Measurements from ENCODE around the gene SLC13A4. TPM values are rescaled to one million over a fixed set of nuclear protein-coding genes. Genes with fewer than 3 reads are reported as not detected.
"Not testable (repeated sequence)": the region's sequence is repeated elsewhere in the genome, so short reads cannot be mapped to it uniquely, and the experiment has no call there.

The SLC13A4 gene
- polyA plus RNA-seq, 1 experiment = 0.04 TPM

DNA sequence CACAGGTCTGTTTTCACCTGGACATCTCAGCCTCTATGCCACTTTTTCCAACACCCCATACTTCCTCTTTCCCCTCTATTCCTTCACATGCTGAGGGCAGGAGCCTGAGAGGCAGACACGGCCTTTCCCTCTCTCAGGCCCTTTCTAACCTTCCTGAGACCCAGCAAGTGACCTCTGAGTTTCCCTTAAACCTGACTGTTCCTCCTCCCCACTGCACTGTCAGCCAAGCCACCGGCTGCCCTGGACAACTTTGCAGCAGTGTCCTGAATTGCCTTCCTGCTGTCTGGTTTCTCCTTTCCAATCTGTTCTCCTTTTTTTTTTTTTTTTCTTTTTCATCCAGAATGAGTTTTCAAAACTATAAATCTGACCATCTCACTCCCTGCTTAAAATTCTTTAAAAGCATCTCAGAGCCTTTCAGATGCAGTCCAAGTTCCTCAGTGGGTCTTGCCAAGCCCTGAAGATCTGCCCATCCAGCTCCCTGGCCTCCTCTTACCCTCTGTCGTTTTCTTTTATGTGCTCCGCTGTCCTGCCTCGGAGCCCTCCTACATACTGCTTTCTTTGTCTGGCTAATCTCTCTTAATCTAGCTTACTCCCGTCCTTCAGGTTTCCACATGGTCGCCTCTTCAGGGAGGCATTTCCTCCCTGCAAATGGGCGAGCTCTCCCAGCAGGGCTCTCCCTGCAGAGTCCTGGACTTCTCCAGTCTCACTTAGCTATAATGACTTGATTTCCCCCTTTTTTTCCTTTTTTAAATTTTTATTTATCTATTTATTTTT, 30.5 kb downstream of the SLC13A4 start:
- DNase-seq (ENCODE audit: low read depth) = no peak
- ChIA-PET POLR2A (no interaction called here), CTCF (interaction anchor here (0.6 to 1.3 kb wide), 3 partner anchors 10 to 25 kb away, joined by 3 to 4 read pairs (median 4); no protein-coding TSS in a partner anchor)
- Histone ChIP-seq H3K4me3 (ENCODE audit: low read depth, low read length) (no peak overlapping the region), H3K36me3 (ENCODE audit: control insufficient read depth, insufficient read depth, low read length) (no peaks in the 10 kb centered on the region), H3K27me3 (ENCODE audit: control insufficient read depth, insufficient read depth, low read length) (no peaks in the 10 kb centered on the region)
- TF ChIP-seq, protein P1, sequence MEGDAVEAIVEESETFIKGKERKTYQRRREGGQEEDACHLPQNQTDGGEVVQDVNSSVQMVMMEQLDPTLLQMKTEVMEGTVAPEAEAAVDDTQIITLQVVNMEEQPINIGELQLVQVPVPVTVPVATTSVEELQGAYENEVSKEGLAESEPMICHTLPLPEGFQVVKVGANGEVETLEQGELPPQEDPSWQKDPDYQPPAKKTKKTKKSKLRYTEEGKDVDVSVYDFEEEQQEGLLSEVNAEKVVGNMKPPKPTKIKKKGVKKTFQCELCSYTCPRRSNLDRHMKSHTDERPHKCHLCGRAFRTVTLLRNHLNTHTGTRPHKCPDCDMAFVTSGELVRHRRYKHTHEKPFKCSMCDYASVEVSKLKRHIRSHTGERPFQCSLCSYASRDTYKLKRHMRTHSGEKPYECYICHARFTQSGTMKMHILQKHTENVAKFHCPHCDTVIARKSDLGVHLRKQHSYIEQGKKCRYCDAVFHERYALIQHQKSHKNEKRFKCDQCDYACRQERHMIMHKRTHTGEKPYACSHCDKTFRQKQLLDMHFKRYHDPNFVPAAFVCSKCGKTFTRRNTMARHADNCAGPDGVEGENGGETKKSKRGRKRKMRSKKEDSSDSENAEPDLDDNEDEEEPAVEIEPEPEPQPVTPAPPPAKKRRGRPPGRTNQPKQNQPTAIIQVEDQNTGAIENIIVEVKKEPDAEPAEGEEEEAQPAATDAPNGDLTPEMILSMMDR (IDR thresholded peaks at IDR 0.05; ENCODE audit: insufficient read depth, low read depth, low read length) = no peak

DNA sequence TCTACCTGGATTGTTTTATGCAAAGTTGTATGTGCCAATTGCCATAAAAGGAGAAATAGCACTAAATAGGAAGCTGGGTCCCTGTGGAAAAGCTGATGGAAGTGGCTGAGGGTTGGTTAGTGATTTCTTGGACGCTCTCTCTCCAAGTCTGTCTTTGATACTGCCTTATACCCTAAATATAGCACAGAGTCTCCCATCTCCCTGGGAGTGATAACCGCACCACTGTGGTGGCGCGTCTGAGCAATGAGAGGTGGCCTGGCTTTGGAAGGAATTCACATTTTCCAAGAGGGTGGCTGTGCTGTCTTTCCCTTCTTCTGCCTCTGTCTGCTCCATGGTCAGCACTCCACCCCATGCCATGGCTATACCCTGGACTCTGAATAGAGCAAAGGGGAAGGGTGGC, 34.4 kb downstream of the SLC13A4 start:
- TF ChIP-seq, protein P1 (IDR thresholded peaks at IDR 0.05; ENCODE audit: insufficient read depth, low read depth, low read length) = no peak
- no peak for DNase-seq (ENCODE audit: low read depth)
- Histone ChIP-seq H3K27me3 (ENCODE audit: control insufficient read depth, insufficient read depth, low read length) (no peaks in the 10 kb centered on the region), H3K36me3 (ENCODE audit: control insufficient read depth, insufficient read depth, low read length) (no peaks in the 10 kb centered on the region), H3K4me3 (ENCODE audit: low read depth, low read length) (no peak overlapping the region)
- ChIA-PET CTCF (interaction anchor here (1.2 kb wide), 1 partner anchor 17 kb away, joined by 3 read pairs; no protein-coding TSS in a partner anchor), POLR2A (no interaction called here)

- H3K27me3 ChIP-seq (ENCODE audit: control insufficient read depth, insufficient read depth, low read length); DNase-seq (ENCODE audit: low read depth); H3K36me3 ChIP-seq (ENCODE audit: control insufficient read depth, insufficient read depth, low read length); POLR2A ChIA-PET; H3K4me3 ChIP-seq (ENCODE audit: low read depth, low read length): not testable (repeated sequence)
- CTCF ChIA-PET = interaction anchor here (2.7 kb wide), 1 partner anchor 18 kb away, joined by 9 read pairs; no protein-coding TSS in a partner anchor
These were observed 35.4 kb downstream of the SLC13A4 start for GRCh38 chr7:135692606-135693005.

GRCh38 chr7:135692055-135692454, 35.9 kb downstream of the SLC13A4 start:
- TF ChIP-seq, protein P1 (IDR thresholded peaks at IDR 0.05; ENCODE audit: insufficient read depth, low read depth, low read length) = no peak
- DNase-seq (ENCODE audit: low read depth) = no peak
- H3K4me3 ChIP-seq (ENCODE audit: low read depth, low read length) = no peak overlapping the region
- H3K36me3 ChIP-seq (ENCODE audit: control insufficient read depth, insufficient read depth, low read length) = no peaks in the 10 kb centered on the region; the same call in 1 of the 2 replicates
- CTCF ChIA-PET = interaction anchor here (0.7 to 2.7 kb wide), 2 partner anchors 19 to 21 kb away, joined by 3 to 9 read pairs; no protein-coding TSS in a partner anchor
- no peaks in the 10 kb centered on the region for H3K27me3 ChIP-seq (ENCODE audit: control insufficient read depth, insufficient read depth, low read length)
- POLR2A ChIA-PET = no interaction called here

GRCh38 chr7:135690566-135690965, 37.4 kb downstream of the SLC13A4 start:
- H3K27me3 ChIP-seq (ENCODE audit: control insufficient read depth, insufficient read depth, low read length) = no peaks in the 10 kb centered on the region
- TF ChIP-seq, protein P1 (IDR thresholded peaks at IDR 0.05; ENCODE audit: insufficient read depth, low read depth, low read length) = no peak
- ChIA-PET POLR2A (interaction anchor here (0.5 kb wide), 1 partner anchor 216 kb away, joined by 4 read pairs; no protein-coding TSS in a partner anchor), CTCF (interaction anchor here (0.9 to 2.7 kb wide), 3 partner anchors 17 to 34 kb away, joined by 3 to 9 read pairs (median 4); no protein-coding TSS in a partner anchor)
- no peaks in the 10 kb centered on the region; the same call in 1 of the 2 replicates for H3K36me3 ChIP-seq (ENCODE audit: control insufficient read depth, insufficient read depth, low read length)
- H3K4me3 ChIP-seq (ENCODE audit: low read depth, low read length) = no peak overlapping the region
- no peak for DNase-seq (ENCODE audit: low read depth)
